Heart right ventricle (tissue), 16 donors: ENCODE results near the gene SCTR. TPM values are rescaled to one million over a fixed set of nuclear protein-coding genes. Genes with fewer than 3 reads are reported as not detected.

ENCODE experiments used
- ATAC-seq, 8 donors: fragments of 200-7000 bp; cut with Tn5 transposase; one replicate each; pipeline ENCODE4 v1.9.1; 2020; ENCODE audit warnings: mild to moderate bottlenecking in 8 of 8, moderate library complexity in 8 of 8, moderate number of reproducible peaks in 1 of 8
- DNase-seq, 2 donors: peaks; one replicate each; pipeline ENCODE4 v3.0.0-alpha.2; 2020
- H3K27ac ChIP-seq, 10 donors: fragments of 200-600 bp; sonication (generic) in 2 of 10; one replicate each; pipeline versions ENCODE4 v1.5.0 to v1.8.0; 2020 to 2022; ENCODE audit warnings: mild to moderate bottlenecking in 3 of 10
- H3K27me3 ChIP-seq, 7 donors: fragments of 200-600 bp; one replicate each; pipeline ENCODE4 v1.8.0; 2021 to 2022; ENCODE audit warnings: mild to moderate bottlenecking in 2 of 7
- H3K36me3 ChIP-seq, 9 donors: fragments of 200-600 bp; sonication (generic) in 1 of 9; one replicate each; pipeline versions ENCODE4 v1.5.0 to v1.8.0; 2020 to 2022; ENCODE audit warnings: mild to moderate bottlenecking in 2 of 9
- H3K4me1 ChIP-seq, 9 donors: fragments of 200-600 bp; sonication (generic) in 1 of 9; one replicate each; pipeline versions ENCODE4 v1.5.0 to v1.8.0; 2020 to 2022; ENCODE audit warnings: mild to moderate bottlenecking in 4 of 9
- H3K4me3 ChIP-seq, 10 donors: fragments of 200-600 bp; sonication (generic) in 2 of 10; one replicate each; pipeline versions ENCODE4 v1.5.0 to v1.8.0; 2020 to 2022; ENCODE audit warnings: mild to moderate bottlenecking in 7 of 10, moderate library complexity in 2 of 10
- H3K9me3 ChIP-seq, 11 donors: fragments of 200-600 bp in 10 of 11; sonication (generic) in 2 of 11; one replicate each; pipeline versions ENCODE4 v1.5.0 to v1.8.0; 2013 to 2022; ENCODE audit warnings: mild to moderate bottlenecking in 2 of 11, control low read depth in 1 of 11, moderate library complexity in 1 of 11
- WGBS, 2 donors: extraction: QIAGEN DNeasy Blood & Tissue Kit; methylation state at CpG; one replicate each; pipeline ENCODE4 v1.1.7; 2013; ENCODE audit warnings: inconsistent platforms in 1 of 2; 5-methylcytosine and 5-hydroxymethylcytosine counted together
- intact Hi-C, 10 donors: fragments of 100-400 bp; cut with DNase I; formaldehyde crosslinking; loops; one replicate each; pipeline versions ENCODE4 v1.11.1 to v1.14.2; 2022
- polyA plus RNA-seq, 2 donors: library from polyadenylated mRNA; stranded (reverse); fragments of 200-250 nt; gene quantifications; one replicate each; pipeline ENCODE4 v1.2.3, GENCODE V29; 2013
- total RNA-seq, 10 donors: library from RNA; stranded (reverse); fragmentation: NEBNext Ultra II Directional in 3 of 10; extraction: Animal tissue kit (Norgen Biotek cat#: 25700) in 3 of 10; gene quantifications; one replicate each; pipeline versions ENCODE4 v1.2.1 to v1.2.4, GENCODE V29; 2021 to 2023
- TF ChIP-seq, protein P1 (sequence below), 9 donors: fragments of 200-600 bp; sonication (generic) in 2 of 9; IDR thresholded peaks; one replicate each; pipeline versions ENCODE4 v1.5.0 to v1.8.0; 2021 to 2022; ENCODE audit warnings: antibody characterized with exemption in 9 of 9, mild to moderate bottlenecking in 5 of 9, moderate library complexity in 1 of 9
- donor health status: Arrhythmogenic right ventricular cardiomyopathy.
- donor health status: ischemic (EF 13 %, LVEDD 7.1; RV severe dilation, severe dysfunction).
- donor health status: healthy with polysubstance abuse.
- donor health status: DM: no; HTN: yes; CAD: no.
- donor health status: DM: no; HTN: no; CAD: no.
- donor health status: ischemic (EF 25% LVEDD 6.9; RV normal size, moderate dysfunction).
- donor health status: ischemic (EF 25% LVEDD 5.7; RV mildly dilated, moderate dysfunction).
- donor health status: healthy.
- donor health status: DM: yes; HTN: yes; CAD: no.
- donor health status: Ischemic cardiomyopathy.
- donor health status: ischemic (EF 35%, LVEDD 5.7; RV mildly dilated, moderate dysfunction).
- donor health status: nonischemic (EF 11% LVEDD 7.7; RV severe dilation, severe dysfunction).
- donor health status: DM: yes; HTN: yes; CAD: no.
- donor health status: PGD.
- donor health status: ischemic (EF 29% LVEDD 5.4; RV normal size, mild dysfunction).
- donor health status: nonischemic (EF 23%, LVEDD 6.1; RV moderate dilation, normal function).

Gene SCTR
- total and polyA plus RNA-seq, 12 donors, result 0.10 to 1.4 (median 0.57) TPM; not detected in 2

DNA sequence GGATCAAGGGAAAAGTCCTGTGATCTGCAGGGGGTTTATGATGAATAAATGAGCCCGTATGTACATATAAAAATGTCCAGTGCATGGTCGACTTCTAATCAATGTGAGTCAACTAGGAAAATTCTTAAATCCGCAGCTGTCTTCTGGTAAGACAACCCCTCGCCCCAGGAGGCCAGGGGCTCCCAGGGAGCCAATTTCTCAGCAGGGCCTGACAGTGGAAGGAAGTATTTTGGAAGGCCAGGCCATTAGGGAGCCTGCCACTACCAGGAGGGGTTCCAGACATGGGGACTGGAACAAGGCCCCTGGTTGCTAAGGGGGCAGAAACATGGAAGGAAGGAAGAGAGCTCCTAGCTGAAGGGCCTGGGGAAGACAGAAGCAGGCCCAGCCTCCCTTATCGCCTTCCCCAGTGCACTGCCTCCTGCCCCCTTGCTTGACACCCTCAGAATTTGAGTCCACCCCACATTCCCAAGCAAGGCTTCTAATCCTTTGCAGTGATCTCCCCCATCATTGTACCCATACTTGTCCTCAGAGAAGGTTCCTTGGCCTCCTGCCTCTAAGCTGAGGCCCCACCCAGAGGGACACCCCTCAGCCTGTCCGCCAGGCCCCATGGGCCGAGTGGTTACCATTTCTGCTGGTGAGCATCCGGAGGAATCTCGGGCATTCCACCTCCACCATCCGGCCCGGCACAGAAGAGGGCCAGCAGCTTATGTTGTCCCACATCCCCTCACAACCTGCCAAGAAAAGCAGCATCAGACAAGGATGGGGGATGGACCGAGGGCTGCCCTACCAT lies 45.9 kb downstream of the SCTR start:
- no peak for ATAC-seq
- Histone ChIP-seq H3K27me3 (peaks cover 0 to 6% (median 0%) of the 10 kb centered on the region in 7 donors), H3K27ac (no peak overlapping the region), H3K4me1 (peaks cover 5 to 58% (median 33%) of the 10 kb centered on the region in 9 donors), H3K9me3 (no peaks in the 10 kb centered on the region), H3K4me3 (no peak overlapping the region), H3K36me3 (no peaks in the 10 kb centered on the region)
- TF ChIP-seq, protein P1, sequence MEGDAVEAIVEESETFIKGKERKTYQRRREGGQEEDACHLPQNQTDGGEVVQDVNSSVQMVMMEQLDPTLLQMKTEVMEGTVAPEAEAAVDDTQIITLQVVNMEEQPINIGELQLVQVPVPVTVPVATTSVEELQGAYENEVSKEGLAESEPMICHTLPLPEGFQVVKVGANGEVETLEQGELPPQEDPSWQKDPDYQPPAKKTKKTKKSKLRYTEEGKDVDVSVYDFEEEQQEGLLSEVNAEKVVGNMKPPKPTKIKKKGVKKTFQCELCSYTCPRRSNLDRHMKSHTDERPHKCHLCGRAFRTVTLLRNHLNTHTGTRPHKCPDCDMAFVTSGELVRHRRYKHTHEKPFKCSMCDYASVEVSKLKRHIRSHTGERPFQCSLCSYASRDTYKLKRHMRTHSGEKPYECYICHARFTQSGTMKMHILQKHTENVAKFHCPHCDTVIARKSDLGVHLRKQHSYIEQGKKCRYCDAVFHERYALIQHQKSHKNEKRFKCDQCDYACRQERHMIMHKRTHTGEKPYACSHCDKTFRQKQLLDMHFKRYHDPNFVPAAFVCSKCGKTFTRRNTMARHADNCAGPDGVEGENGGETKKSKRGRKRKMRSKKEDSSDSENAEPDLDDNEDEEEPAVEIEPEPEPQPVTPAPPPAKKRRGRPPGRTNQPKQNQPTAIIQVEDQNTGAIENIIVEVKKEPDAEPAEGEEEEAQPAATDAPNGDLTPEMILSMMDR (IDR thresholded peaks at IDR 0.05), result no peak
- intact Hi-C loops, result loop anchor here (5.0 to 10.0 kb wide), 9 partner anchors 71 to 596 kb away; partner anchors contain the start of gene STEAP3 (in 1 of the 10)
- DNase-seq, result no peak
- 74 to 86% methylated on average over 12 of the region's 12 CpGs for WGBS, 2 donors

DNA sequence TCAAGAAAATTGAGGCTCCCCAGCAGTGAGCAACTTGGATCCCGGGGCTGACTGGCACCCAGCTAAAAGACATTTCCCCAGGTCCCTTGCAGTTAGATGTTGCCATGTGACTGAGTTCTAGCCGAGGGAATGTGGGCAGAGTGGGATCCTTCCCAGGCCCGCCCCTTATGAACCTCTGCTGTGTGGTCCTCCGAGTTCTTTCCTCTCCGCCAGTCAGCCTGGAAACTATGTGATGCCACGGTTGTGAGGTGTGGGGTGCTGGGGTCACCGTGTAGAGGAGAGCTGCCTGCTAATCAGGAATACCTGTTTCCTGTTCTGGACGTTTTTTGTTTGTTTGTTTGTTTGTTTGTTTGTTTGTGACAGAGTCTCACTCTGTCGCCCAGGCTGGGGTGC lies 47.2 kb downstream of the SCTR start:
- DNase-seq (no peak), ATAC-seq (no peak)
- H3K4me1 ChIP-seq, result peaks cover 0 to 45% (median 22%) of the 10 kb centered on the region in 9 donors
- H3K36me3 ChIP-seq, result no peaks in the 10 kb centered on the region
- no peaks in the 10 kb centered on the region for H3K9me3 ChIP-seq
- peaks cover 0 to 6% (median 0%) of the 10 kb centered on the region in 7 donors for H3K27me3 ChIP-seq
- no peak overlapping the region for H3K27ac ChIP-seq
- intact Hi-C loops, result loop anchor here (2.0 to 10.0 kb wide), 10 partner anchors 70 to 595 kb away; partner anchors contain the start of gene STEAP3 (in 1 of the 10)
- H3K4me3 ChIP-seq, result no peak overlapping the region
- TF ChIP-seq, protein P1 (IDR thresholded peaks at IDR 0.05), result no peak
- WGBS, 2 donors, result 68 to 75% methylated on average over 9 of the region's 9 CpGs

DNA sequence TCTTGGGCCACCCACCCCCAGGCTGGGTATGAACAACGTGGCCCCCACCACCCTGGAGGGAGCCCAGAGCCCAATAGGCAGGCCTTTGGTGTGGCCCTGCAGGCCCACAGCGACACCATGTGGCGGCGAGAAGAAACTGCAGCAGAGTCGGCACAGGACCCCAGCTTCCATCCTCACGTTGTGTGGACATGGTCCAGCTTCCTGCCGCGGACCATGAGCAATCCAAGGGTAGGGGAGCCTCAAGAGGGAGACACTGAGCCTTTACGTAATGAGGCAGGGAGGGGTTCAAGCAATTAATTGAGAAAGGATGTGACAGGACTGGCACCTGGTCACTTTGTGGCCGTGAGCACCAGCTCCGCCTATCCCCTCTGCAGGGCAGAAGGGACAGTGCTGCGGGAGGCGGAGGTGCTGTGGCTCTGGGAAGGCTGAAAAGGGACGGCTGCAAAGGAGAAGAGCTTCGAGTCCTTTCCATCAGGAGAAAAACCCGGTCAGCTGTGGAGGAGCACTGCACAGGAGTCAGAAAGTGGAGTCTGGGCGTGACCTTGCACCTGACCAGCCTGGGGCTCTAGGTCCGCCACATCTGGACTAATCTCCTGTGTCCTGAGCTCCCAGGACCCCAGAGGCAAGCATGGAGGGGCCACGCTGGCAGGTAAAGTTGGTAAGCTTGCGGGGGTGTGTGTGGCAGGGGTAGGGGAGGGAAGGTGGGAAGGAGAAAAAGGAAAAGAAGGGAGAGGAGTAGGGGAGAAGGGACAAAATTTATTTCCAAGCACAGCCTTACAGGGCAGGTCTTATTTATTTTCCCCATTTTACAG lies 47.8 kb downstream of the SCTR start:
- TF ChIP-seq, protein P1 (IDR thresholded peaks at IDR 0.05), result peak; percentile 89 to 98 (median 96)
- peak in 1 of 2 donors; percentile 52 for DNase-seq
- 25 to 28% methylated on average over 20 of the region's 20 CpGs for WGBS, 2 donors
- Histone ChIP-seq H3K9me3 (no peaks in the 10 kb centered on the region), H3K27me3 (peaks cover 0 to 6% (median 0%) of the 10 kb centered on the region in 7 donors), H3K4me3 (peak overlapping the region in 2 of 10 donors; percentile 20), H3K27ac (peak overlapping the region in 5 of 10 donors; percentile 28 to 73 (median 44)), H3K4me1 (peaks cover 0 to 39% (median 18%) of the 10 kb centered on the region in 9 donors), H3K36me3 (no peaks in the 10 kb centered on the region)
- ATAC-seq, result peak; percentile 57 to 78 (median 72)
- intact Hi-C loops, result loop anchor here (1.0 to 10.0 kb wide), 11 partner anchors 69 to 594 kb away; partner anchors contain the start of gene STEAP3 (in 1 of the 10)

DNA sequence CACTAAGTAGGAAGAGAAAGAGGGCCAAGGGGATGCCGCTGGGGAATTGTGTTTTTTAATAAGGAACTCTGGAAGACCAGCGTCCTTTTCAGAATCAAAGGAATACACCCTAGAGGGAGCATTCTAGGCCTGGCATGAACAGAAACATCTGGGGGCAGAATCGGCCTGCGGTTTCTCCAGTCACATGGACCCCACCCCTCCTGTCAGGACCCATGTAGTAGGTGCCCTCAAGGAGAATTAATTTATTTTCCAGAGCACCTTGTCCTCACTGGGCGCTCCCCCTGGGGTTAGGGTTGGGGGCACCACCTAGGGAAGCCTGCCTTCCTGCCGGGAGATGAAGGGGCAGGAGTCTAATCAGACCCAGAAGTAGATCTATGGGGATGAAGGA lies 48.4 kb downstream of the SCTR start:
- peak in 4 of 8 donors; percentile 2 to 6 (median 4) for ATAC-seq
- WGBS, 2 donors, result 63 to 65% methylated on average over 6 of the region's 6 CpGs
- no peak for DNase-seq
- Histone ChIP-seq H3K4me3 (no peak overlapping the region), H3K27me3 (peaks cover 0 to 6% (median 0%) of the 10 kb centered on the region in 7 donors), H3K27ac (peak overlapping the region in 7 of 10 donors; percentile 13 to 73 (median 34)), H3K9me3 (no peaks in the 10 kb centered on the region), H3K4me1 (peaks cover 0 to 33% (median 14%) of the 10 kb centered on the region in 9 donors), H3K36me3 (no peaks in the 10 kb centered on the region)
- TF ChIP-seq, protein P1 (IDR thresholded peaks at IDR 0.05), result no peak
- intact Hi-C loops, result loop anchor here (1.0 to 10.0 kb wide), 11 partner anchors 69 to 594 kb away; partner anchors contain the start of gene STEAP3 (in 1 of the 10)
